ENCODE data around the gene C1orf174.

Gene C1orf174

GRCh38 chr1:3939242-3940080 lies 39.4 kb upstream of the C1orf174 start:
- no peak overlapping the region for H3K9ac ChIP-seq (ENCODE audit: low read depth, low read length)
- no peak overlapping the region for H3K4me2 ChIP-seq (ENCODE audit: low read length)
- no peaks in the 10 kb centered on the region for H3K4me1 ChIP-seq (ENCODE audit: control insufficient read depth, insufficient read depth, low read length)
- no peaks in the 10 kb centered on the region for H3K36me3 ChIP-seq (ENCODE audit: insufficient read depth, low read length)
- no peaks in the 10 kb centered on the region for H3K27me3 ChIP-seq (ENCODE audit: control insufficient read depth, insufficient read depth, low read length)
- no peak overlapping the region for H3K4me3 ChIP-seq (ENCODE audit: low read length)
- H3K9me3 ChIP-seq (replicated peaks; ENCODE audit: low read length), result peaks cover 4% of the 10 kb centered on the region

GRCh38 chr1:3932156-3932919 lies 32.3 kb upstream of the C1orf174 start:
- no peaks in the 10 kb centered on the region for H3K27me3 ChIP-seq (ENCODE audit: control insufficient read depth, insufficient read depth, low read length)
- H3K4me1 ChIP-seq (ENCODE audit: control insufficient read depth, insufficient read depth, low read length), result no peaks in the 10 kb centered on the region
- H3K9ac ChIP-seq (ENCODE audit: low read depth, low read length), result no peak overlapping the region
- no peak overlapping the region for H3K4me2 ChIP-seq (ENCODE audit: low read length)
- no peaks in the 10 kb centered on the region for H3K9me3 ChIP-seq (replicated peaks; ENCODE audit: low read length)
- H3K4me3 ChIP-seq (ENCODE audit: low read length), result no peak overlapping the region
- H3K36me3 ChIP-seq (ENCODE audit: insufficient read depth, low read length), result no peaks in the 10 kb centered on the region

DNA sequence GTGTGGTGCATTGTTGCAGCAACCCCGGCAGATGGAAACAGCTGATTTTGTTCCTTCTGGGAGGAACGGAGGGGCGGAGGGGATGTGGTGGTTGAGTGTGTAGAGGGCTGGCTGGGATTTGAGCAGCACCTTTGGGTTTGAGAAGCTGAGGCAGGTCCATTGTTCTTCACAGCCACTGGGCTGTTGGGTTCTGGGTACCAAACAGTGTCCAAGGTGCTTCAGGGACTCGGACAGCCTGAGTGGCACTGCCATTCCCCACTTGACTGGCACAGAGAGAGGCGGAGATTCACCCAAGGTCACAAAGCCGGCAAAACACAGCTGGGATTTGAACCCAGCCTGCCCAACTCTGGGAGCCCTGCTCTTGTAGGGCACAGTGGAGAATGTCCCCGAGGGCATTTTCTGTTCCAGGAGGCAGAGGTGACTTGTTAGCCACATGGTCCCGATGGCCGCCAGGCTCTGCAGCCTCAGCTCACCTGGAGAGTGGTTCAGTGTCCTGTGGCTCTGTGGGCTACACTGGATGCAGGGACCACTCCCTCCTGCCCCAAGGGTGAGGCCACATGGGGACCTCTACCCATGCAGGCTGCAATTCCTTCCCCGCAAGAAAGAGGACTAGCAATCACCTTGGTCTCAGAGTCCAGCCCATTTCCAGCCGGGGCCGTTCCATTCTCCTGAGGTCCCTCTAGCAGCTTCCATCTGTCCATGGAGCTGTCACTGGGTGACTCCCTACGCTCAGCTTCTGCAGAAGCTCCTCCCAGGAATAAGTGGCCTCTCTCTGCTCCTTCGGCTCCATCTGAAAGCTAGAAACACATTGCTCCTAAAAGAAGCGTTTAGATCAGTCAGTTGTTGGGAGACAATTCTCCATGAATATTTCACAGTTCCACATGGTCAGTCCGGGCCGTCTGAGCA lies 31.2 kb upstream of the C1orf174 start:
- Histone ChIP-seq H3K9me3 (replicated peaks; ENCODE audit: low read length) (no peaks in the 10 kb centered on the region), H3K27me3 (ENCODE audit: control insufficient read depth, insufficient read depth, low read length) (no peaks in the 10 kb centered on the region), H3K4me3 (ENCODE audit: low read length) (no peak overlapping the region), H3K9ac (ENCODE audit: low read depth, low read length) (no peak overlapping the region), H3K4me2 (ENCODE audit: low read length) (no peak overlapping the region), H3K4me1 (ENCODE audit: control insufficient read depth, insufficient read depth, low read length) (no peaks in the 10 kb centered on the region), H3K36me3 (ENCODE audit: insufficient read depth, low read length) (no peaks in the 10 kb centered on the region)

DNA sequence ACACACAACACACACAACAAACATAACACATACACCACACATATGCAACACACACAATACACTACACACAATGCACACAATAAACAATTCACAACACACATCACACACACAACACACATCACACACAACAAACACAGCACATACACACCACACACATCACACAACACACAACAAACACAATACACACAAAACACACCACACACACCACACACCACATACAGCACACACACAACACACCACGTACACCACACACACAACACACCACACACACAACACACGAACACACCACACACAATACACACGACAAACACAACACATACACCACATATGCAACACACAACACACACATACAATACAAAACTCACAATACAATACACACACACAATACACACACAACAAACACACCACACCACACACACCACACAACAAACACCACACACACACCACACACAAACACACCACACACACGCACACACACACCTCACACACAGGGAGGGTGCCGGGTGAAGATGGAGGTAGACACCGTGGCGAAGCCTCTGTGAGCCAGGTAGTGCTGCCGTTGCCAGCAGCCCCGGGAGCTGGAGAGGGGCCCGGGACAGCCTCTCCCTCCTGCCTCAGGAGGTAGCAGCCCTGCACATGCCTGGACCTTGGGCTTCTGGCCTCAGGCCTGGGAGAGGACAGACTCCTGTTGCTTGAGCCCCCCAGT lies 30.4 kb upstream of the C1orf174 start:
- Histone ChIP-seq H3K9ac (ENCODE audit: low read depth, low read length) (no peak overlapping the region), H3K4me3 (ENCODE audit: low read length) (no peak overlapping the region), H3K4me2 (ENCODE audit: low read length) (no peak overlapping the region), H3K4me1 (ENCODE audit: control insufficient read depth, insufficient read depth, low read length) (no peaks in the 10 kb centered on the region), H3K36me3 (ENCODE audit: insufficient read depth, low read length) (no peaks in the 10 kb centered on the region), H3K9me3 (replicated peaks; ENCODE audit: low read length) (no peaks in the 10 kb centered on the region), H3K27me3 (ENCODE audit: control insufficient read depth, insufficient read depth, low read length) (peaks cover 4% of the 10 kb centered on the region)

DNA sequence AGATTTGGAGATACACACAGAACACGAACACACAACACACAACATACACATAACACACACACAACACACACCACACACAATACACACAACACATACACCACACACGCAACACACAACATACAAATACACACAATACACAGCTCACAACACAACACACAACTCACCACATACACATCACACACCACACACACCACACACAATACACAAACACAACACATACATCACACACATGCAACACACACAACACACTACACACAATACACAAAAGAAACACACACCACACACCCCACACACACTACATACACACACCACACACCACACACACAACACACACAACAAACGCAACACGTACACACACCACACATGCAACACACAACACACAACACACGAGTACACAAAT lies 29.1 kb upstream of the C1orf174 start:
- Histone ChIP-seq H3K9ac (ENCODE audit: low read depth, low read length) (no peak overlapping the region), H3K4me1 (ENCODE audit: control insufficient read depth, insufficient read depth, low read length) (no peaks in the 10 kb centered on the region), H3K9me3 (replicated peaks; ENCODE audit: low read length) (no peaks in the 10 kb centered on the region), H3K4me3 (ENCODE audit: low read length) (no peak overlapping the region), H3K27me3 (ENCODE audit: control insufficient read depth, insufficient read depth, low read length) (peaks cover 4% of the 10 kb centered on the region), H3K4me2 (ENCODE audit: low read length) (no peak overlapping the region), H3K36me3 (ENCODE audit: insufficient read depth, low read length) (no peaks in the 10 kb centered on the region)

- Histone ChIP-seq H3K27me3 (ENCODE audit: control insufficient read depth, insufficient read depth, low read length) (peaks cover 9% of the 10 kb centered on the region), H3K9me3 (replicated peaks; ENCODE audit: low read length) (no peaks in the 10 kb centered on the region), H3K4me2 (ENCODE audit: low read length) (no peak overlapping the region), H3K36me3 (ENCODE audit: insufficient read depth, low read length) (no peaks in the 10 kb centered on the region), H3K9ac (ENCODE audit: low read depth, low read length) (no peak overlapping the region), H3K4me1 (ENCODE audit: control insufficient read depth, insufficient read depth, low read length) (no peaks in the 10 kb centered on the region), H3K4me3 (ENCODE audit: low read length) (no peak overlapping the region)
These were observed 28.5 kb upstream of the C1orf174 start for GRCh38 chr1:3928586-3928985.

GRCh38 chr1:3926956-3927355 lies 26.9 kb upstream of the C1orf174 start:
- Histone ChIP-seq H3K4me3 (ENCODE audit: low read length) (no peak overlapping the region), H3K9me3 (replicated peaks; ENCODE audit: low read length) (no peaks in the 10 kb centered on the region), H3K36me3 (ENCODE audit: insufficient read depth, low read length) (no peaks in the 10 kb centered on the region), H3K4me2 (ENCODE audit: low read length) (no peak overlapping the region), H3K27me3 (ENCODE audit: control insufficient read depth, insufficient read depth, low read length) (peaks cover 19% of the 10 kb centered on the region), H3K4me1 (ENCODE audit: control insufficient read depth, insufficient read depth, low read length) (no peaks in the 10 kb centered on the region), H3K9ac (ENCODE audit: low read depth, low read length) (no peak overlapping the region)

GRCh38 chr1:3925762-3926161 lies 25.7 kb upstream of the C1orf174 start:
- Histone ChIP-seq H3K27me3 (ENCODE audit: control insufficient read depth, insufficient read depth, low read length) (peaks cover 19% of the 10 kb centered on the region), H3K4me1 (ENCODE audit: control insufficient read depth, insufficient read depth, low read length) (no peaks in the 10 kb centered on the region), H3K4me3 (ENCODE audit: low read length) (no peak overlapping the region), H3K36me3 (ENCODE audit: insufficient read depth, low read length) (no peaks in the 10 kb centered on the region), H3K9ac (ENCODE audit: low read depth, low read length) (no peak overlapping the region), H3K9me3 (replicated peaks; ENCODE audit: low read length) (no peaks in the 10 kb centered on the region), H3K4me2 (ENCODE audit: low read length) (no peak overlapping the region)

- H3K4me2 ChIP-seq (ENCODE audit: low read length), result no peak overlapping the region
- peaks cover 19% of the 10 kb centered on the region for H3K27me3 ChIP-seq (ENCODE audit: control insufficient read depth, insufficient read depth, low read length)
- no peaks in the 10 kb centered on the region for H3K9me3 ChIP-seq (replicated peaks; ENCODE audit: low read length)
- H3K4me1 ChIP-seq (ENCODE audit: control insufficient read depth, insufficient read depth, low read length), result no peaks in the 10 kb centered on the region
- no peak overlapping the region for H3K9ac ChIP-seq (ENCODE audit: low read depth, low read length)
- H3K4me3 ChIP-seq (ENCODE audit: low read length), result no peak overlapping the region
- H3K36me3 ChIP-seq (ENCODE audit: insufficient read depth, low read length), result no peaks in the 10 kb centered on the region
These were observed 25.2 kb upstream of the C1orf174 start for GRCh38 chr1:3925256-3925655.

- no peak overlapping the region for H3K4me2 ChIP-seq (ENCODE audit: low read length)
- H3K36me3 ChIP-seq (ENCODE audit: insufficient read depth, low read length), result no peaks in the 10 kb centered on the region
- no peaks in the 10 kb centered on the region for H3K9me3 ChIP-seq (replicated peaks; ENCODE audit: low read length)
- no peak overlapping the region for H3K4me3 ChIP-seq (ENCODE audit: low read length)
- no peak overlapping the region for H3K9ac ChIP-seq (ENCODE audit: low read depth, low read length)
- H3K27me3 ChIP-seq (ENCODE audit: control insufficient read depth, insufficient read depth, low read length), result peaks cover 19% of the 10 kb centered on the region
- H3K4me1 ChIP-seq (ENCODE audit: control insufficient read depth, insufficient read depth, low read length), result no peaks in the 10 kb centered on the region
These were observed 24.8 kb upstream of the C1orf174 start for GRCh38 chr1:3924825-3925220.

Measured in skeletal muscle satellite cell (primary cell).